Cardiac septum (tissue), 1 donor: ENCODE data around the gene PSMC2. TPM values are rescaled to one million over a fixed set of nuclear protein-coding genes. Genes with fewer than 3 reads are reported as not detected.

Experiments
- DNase-seq: peaks from one replicate; pipeline ENCODE4 v3.0.0-alpha.2; 2020; ENCODE audit warnings: low spot score
- intact Hi-C: fragments of 100-400 bp; cut with DNase I; formaldehyde crosslinking; loops from one replicate; pipeline ENCODE4 v1.14.0; 2022
- total RNA-seq: library from RNA; stranded (reverse); fragmentation: NEBNext Ultra II Directional; extraction: Animal tissue kit (Norgen Biotek cat#: 25700); gene quantifications from one replicate; pipeline ENCODE4 v1.2.1, GENCODE V29; 2021
- donor health status: DM: no; HTN: no; CAD: no.

The PSMC2 gene
- total RNA-seq, 1 donor from 2014 or later, result 106 TPM

GRCh38 chr7:103413407-103413806 lies 66.0 kb downstream of the PSMC2 start:
- intact Hi-C loops, result no loop called here
- no peak for DNase-seq

- DNase-seq, result no peak
- intact Hi-C loops, result no loop called here
Measured at GRCh38 chr7:103418241-103418640, 70.8 kb downstream of the PSMC2 start.

Other genes with a start within 250 kb of the PSMC2 start
- 8.4 TPM for gene NAPEPLD, start 198.5 kb upstream of the PSMC2 start, total RNA-seq
- gene PMPCB, start 50.2 kb upstream of the PSMC2 start, total RNA-seq, result 68.2 TPM
- gene DNAJC2, start 2.9 kb upstream of the PSMC2 start, total RNA-seq, result 17.7 TPM
- gene SLC26A5, start 98.6 kb downstream of the PSMC2 start, total RNA-seq, result not detected